Transverse colon (tissue), 4 donors: ENCODE data around the gene AQP12B.

Source experiments
- EP300 ChIP-seq: sonication (generic); formaldehyde crosslinking; IDR thresholded peaks from one replicate; pipeline ENCODE4 v1.6.1; 2017; ENCODE audit warnings: antibody characterized with exemption, low read depth
- POLR2A ChIP-seq: fragments of 450-650 bp; IDR thresholded peaks from one replicate; pipeline ENCODE4 v1.6.1; 2016; ENCODE audit warnings: antibody characterized with exemption, mild to moderate bottlenecking, moderate library complexity
- POLR2AphosphoS5 ChIP-seq, 3 donors: sonication (generic); formaldehyde crosslinking; IDR thresholded peaks; one replicate each; pipeline ENCODE4 v1.6.1; 2016; ENCODE audit warnings: antibody characterized with exemption in 3 of 3
- TF ChIP-seq, protein P1 (sequence below), 5 experiments: fragments of 200-600 bp in 3 of 5; fragments of 450-650 bp in 2 of 5; sonication (generic) in 3 of 5; IDR thresholded peaks; 1 replicate in 2 of 5; 2 replicates in 3 of 5; pipeline ENCODE4 v1.5.1; 2016 to 2017; ENCODE audit warnings: antibody characterized with exemption in 5 of 5, inconsistent platforms in 3 of 5, mild to moderate bottlenecking in 2 of 5, moderate library complexity in 1 of 5

DNA sequence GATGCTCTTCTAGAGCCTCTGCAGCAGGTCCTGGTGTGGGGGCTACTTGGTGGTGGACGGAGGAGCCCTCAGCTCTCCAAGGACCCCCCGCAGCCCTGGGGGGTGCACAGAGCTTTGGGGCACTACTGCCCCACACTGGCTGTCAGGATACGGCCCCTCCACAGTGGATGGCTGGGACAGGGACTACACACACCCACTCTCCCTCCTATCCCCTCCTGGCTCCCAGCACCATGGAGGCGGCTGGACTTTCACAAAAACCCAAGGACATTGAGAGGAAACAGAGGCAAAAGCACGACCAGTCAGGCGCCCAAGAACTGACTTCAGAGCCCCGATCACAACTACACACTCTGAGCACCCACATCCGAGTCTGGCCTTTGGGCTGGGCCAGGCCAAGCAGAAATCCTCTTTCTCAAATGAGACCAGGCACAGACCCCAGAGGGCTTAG is 44.8 kb downstream of the AQP12B start:
- no peak for TF ChIP-seq EP300
- TF ChIP-seq, protein P1, sequence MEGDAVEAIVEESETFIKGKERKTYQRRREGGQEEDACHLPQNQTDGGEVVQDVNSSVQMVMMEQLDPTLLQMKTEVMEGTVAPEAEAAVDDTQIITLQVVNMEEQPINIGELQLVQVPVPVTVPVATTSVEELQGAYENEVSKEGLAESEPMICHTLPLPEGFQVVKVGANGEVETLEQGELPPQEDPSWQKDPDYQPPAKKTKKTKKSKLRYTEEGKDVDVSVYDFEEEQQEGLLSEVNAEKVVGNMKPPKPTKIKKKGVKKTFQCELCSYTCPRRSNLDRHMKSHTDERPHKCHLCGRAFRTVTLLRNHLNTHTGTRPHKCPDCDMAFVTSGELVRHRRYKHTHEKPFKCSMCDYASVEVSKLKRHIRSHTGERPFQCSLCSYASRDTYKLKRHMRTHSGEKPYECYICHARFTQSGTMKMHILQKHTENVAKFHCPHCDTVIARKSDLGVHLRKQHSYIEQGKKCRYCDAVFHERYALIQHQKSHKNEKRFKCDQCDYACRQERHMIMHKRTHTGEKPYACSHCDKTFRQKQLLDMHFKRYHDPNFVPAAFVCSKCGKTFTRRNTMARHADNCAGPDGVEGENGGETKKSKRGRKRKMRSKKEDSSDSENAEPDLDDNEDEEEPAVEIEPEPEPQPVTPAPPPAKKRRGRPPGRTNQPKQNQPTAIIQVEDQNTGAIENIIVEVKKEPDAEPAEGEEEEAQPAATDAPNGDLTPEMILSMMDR (IDR thresholded peaks at IDR 0.05): no peak
- no peak for TF ChIP-seq POLR2AphosphoS5 (IDR thresholded peaks at IDR 0.05)
- TF ChIP-seq POLR2A: no peak
